Hepatocyte (in vitro differentiated cells): ENCODE results near the gene IRF2. TPM values are rescaled to one million over a fixed set of nuclear protein-coding genes. Genes with fewer than 3 reads are reported as not detected.
"Not testable (repeated sequence)": the region's sequence is repeated elsewhere in the genome, so short reads cannot be mapped to it uniquely, and the experiment has no call there.

ENCODE experiments used
- DNase-seq: peaks from one replicate; pipeline ENCODE4 v3.0.0-alpha.2; 2016; ENCODE audit warnings: low spot score
- H2AFZ ChIP-seq: fragments of 200-600 bp; sonication (generic); 2 replicates; pipeline ENCODE4 v1.6.0; 2016; ENCODE audit warnings: antibody characterized with exemption, mild to moderate bottlenecking
- H3K27ac ChIP-seq: fragments of 200-600 bp; sonication (generic); 2 replicates; pipeline ENCODE4 v1.5.1; 2016; ENCODE audit warnings: mild to moderate bottlenecking
- H3K27me3 ChIP-seq: fragments of 200-600 bp; sonication (generic); 2 replicates; pipeline ENCODE4 v1.6.1; 2016
- H3K36me3 ChIP-seq: fragments of 200-600 bp; sonication (generic); replicated peaks from 2 replicates; pipeline ENCODE4 v1.5.1; 2016; ENCODE audit warnings: low read depth; ENCODE audit not compliant: insufficient read depth
- H3K4me1 ChIP-seq: fragments of 200-600 bp; sonication (generic); 2 replicates; pipeline ENCODE4 v1.5.1; 2016; ENCODE audit warnings: mild to moderate bottlenecking, moderate library complexity; ENCODE audit not compliant: insufficient read depth
- H3K4me2 ChIP-seq: fragments of 200-600 bp; sonication (generic); 2 replicates; pipeline ENCODE4 v1.6.0; 2016
- H3K4me3 ChIP-seq: fragments of 200-600 bp; sonication (generic); 2 replicates; pipeline ENCODE4 v1.5.1; 2016; ENCODE audit warnings: mild to moderate bottlenecking
- H3K79me2 ChIP-seq: fragments of 200-600 bp; sonication (generic); 2 replicates; pipeline ENCODE4 v1.6.0; 2017; ENCODE audit warnings: mild to moderate bottlenecking
- H3K9me2 ChIP-seq: fragments of 200-600 bp; sonication (generic); replicated peaks from 2 replicates; pipeline ENCODE4 v1.6.0; 2017; ENCODE audit warnings: mild to moderate bottlenecking; ENCODE audit not compliant: insufficient read depth
- H3K9me3 ChIP-seq: fragments of 200-600 bp; sonication (generic); 2 replicates; pipeline ENCODE4 v1.5.1; 2016; ENCODE audit warnings: low read depth, mild to moderate bottlenecking
- H4K20me1 ChIP-seq: fragments of 200-600 bp; sonication (generic); 2 replicates; pipeline ENCODE4 v1.6.0; 2016; ENCODE audit warnings: mild to moderate bottlenecking; ENCODE audit not compliant: insufficient read depth, poor library complexity, severe bottlenecking
- CTCF ChIP-seq: fragments of 200-600 bp; sonication (generic); IDR thresholded peaks from 2 replicates; pipeline ENCODE4 v1.5.1; 2016; ENCODE audit warnings: antibody characterized with exemption, mild to moderate bottlenecking; ENCODE audit not compliant: poor library complexity
- EZH2 ChIP-seq: fragments of 200-600 bp; sonication (generic); IDR thresholded peaks from 2 replicates; pipeline ENCODE4 v1.6.1; 2016; ENCODE audit warnings: antibody characterized with exemption, mild to moderate bottlenecking, borderline replicate concordance
- EZH2phosphoT487 ChIP-seq: fragments of 200-600 bp; sonication (generic); IDR thresholded peaks from one replicate; pipeline ENCODE4 v1.6.1; 2018; ENCODE audit warnings: antibody characterized with exemption, mild to moderate bottlenecking, low read depth, moderate library complexity; ENCODE audit not compliant: unreplicated experiment, severe bottlenecking
- WGBS: methylation state at CpG from one replicate; pipeline ENCODE4 v1.1.6; 2016; ENCODE audit warnings: low lambda C conversion rate; ENCODE audit errors: missing lambda C conversion rate; 5-methylcytosine and 5-hydroxymethylcytosine counted together
- polyA plus RNA-seq: library from polyadenylated mRNA; unstranded; fragments of >200 nt; fragmentation: Nextera tagmentation; extraction: Ambion mirVana; gene quantifications from 2 replicates; pipeline ENCODE4 v1.2.1, GENCODE V29; 2016
- total RNA-seq: library from RNA; depleted of rRNA; stranded (reverse); fragments of >200 nt; gene quantifications from 2 replicates; pipeline ENCODE4 v1.2.3, GENCODE V29; 2014

Gene IRF2
- total and polyA plus RNA-seq, 2 experiments from 2014 or later, result 17.7 to 41.1 TPM

- no peak overlapping the region for H3K4me3 ChIP-seq
- no peaks in the 10 kb centered on the region for H3K9me3 ChIP-seq
- no peaks in the 10 kb centered on the region for H3K27me3 ChIP-seq
- H3K36me3 ChIP-seq, result no peaks in the 10 kb centered on the region
- 92% methylated on average over 4 of the region's 4 CpGs for WGBS
- no peaks in the 10 kb centered on the region for H4K20me1 ChIP-seq
- H3K4me1 ChIP-seq, result peaks cover 40% of the 10 kb centered on the region
- DNase-seq, result no peak
- H3K79me2 ChIP-seq, result no peaks in the 10 kb centered on the region
- H3K9me2 ChIP-seq, result no peaks in the 10 kb centered on the region
- no peak overlapping the region for H2AFZ ChIP-seq
- no peak for TF ChIP-seq CTCF
- TF ChIP-seq EZH2phosphoT487, result no peak
- TF ChIP-seq EZH2, result no peak
- no peak overlapping the region for H3K4me2 ChIP-seq
- H3K27ac ChIP-seq, result no peak overlapping the region
Observed at GRCh38 chr4:184344435-184344834, 129.9 kb downstream of the IRF2 start.

GRCh38 chr4:184343502-184344177 lies 130.7 kb downstream of the IRF2 start:
- Histone ChIP-seq H3K36me3 (no peaks in the 10 kb centered on the region), H3K27ac (peak overlapping the region; percentile 87), H3K79me2 (no peaks in the 10 kb centered on the region), H2AFZ (peak overlapping the region; percentile 86), H3K4me2 (peak overlapping the region; percentile 84), H3K27me3 (no peaks in the 10 kb centered on the region), H4K20me1 (no peaks in the 10 kb centered on the region), H3K4me1 (peaks cover 34% of the 10 kb centered on the region), H3K9me2 (no peaks in the 10 kb centered on the region), H3K4me3 (peak overlapping the region; percentile 39), H3K9me3 (no peaks in the 10 kb centered on the region)
- WGBS, result 7% methylated on average over 19 of the region's 19 CpGs
- TF ChIP-seq EZH2 (no peak), CTCF (no peak), EZH2phosphoT487 (no peak)
- DNase-seq, result peak; percentile 84

GRCh38 chr4:184342857-184343237 lies 131.5 kb downstream of the IRF2 start:
- not testable (repeated sequence) for H3K79me2 ChIP-seq, H3K36me3 ChIP-seq, H3K4me3 ChIP-seq, H3K9me3 ChIP-seq, H3K9me2 ChIP-seq, H3K27me3 ChIP-seq, H4K20me1 ChIP-seq, DNase-seq
- H3K4me1 ChIP-seq, result peaks cover 29% of the 10 kb centered on the region
- peak overlapping the region; percentile 87 for H3K27ac ChIP-seq
- H3K4me2 ChIP-seq, result peak overlapping the region; percentile 84
- H2AFZ ChIP-seq, result peak overlapping the region; percentile 86
- 97% methylated on average over 1 of the region's 1 CpG for WGBS

- Histone ChIP-seq H3K9me2 (no peaks in the 10 kb centered on the region), H3K79me2 (no peaks in the 10 kb centered on the region), H3K9me3 (no peaks in the 10 kb centered on the region), H3K4me2 (peak overlapping the region; percentile 84), H3K27ac (peak overlapping the region; percentile 87), H2AFZ (no peak overlapping the region), H4K20me1 (no peaks in the 10 kb centered on the region), H3K27me3 (no peaks in the 10 kb centered on the region), H3K36me3 (no peaks in the 10 kb centered on the region), H3K4me1 (peaks cover 23% of the 10 kb centered on the region), H3K4me3 (no peak overlapping the region)
- TF ChIP-seq EZH2phosphoT487, result no peak
- no peak for TF ChIP-seq CTCF
- no peak for TF ChIP-seq EZH2
- no peak for DNase-seq
- 93% methylated on average over 6 of the region's 6 CpGs for WGBS
Observed at GRCh38 chr4:184342167-184342856, 132.0 kb downstream of the IRF2 start.

- H3K27ac ChIP-seq, H3K9me3 ChIP-seq, H3K27me3 ChIP-seq, H3K4me2 ChIP-seq, H3K4me1 ChIP-seq, H4K20me1 ChIP-seq, H3K4me3 ChIP-seq, H3K36me3 ChIP-seq, H3K79me2 ChIP-seq, H3K9me2 ChIP-seq, H2AFZ ChIP-seq, DNase-seq: not testable (repeated sequence)
- WGBS, result 95% methylated on average over 5 of the region's 5 CpGs
Observed at GRCh38 chr4:184339398-184340193, 134.8 kb downstream of the IRF2 start.
